Thoracic aorta (tissue), 2 donors: Measurements from ENCODE around the gene CTNNBIP1. TPM values are rescaled to one million over a fixed set of nuclear protein-coding genes. Genes with fewer than 3 reads are reported as not detected.

Source experiments
- ATAC-seq: fragments of 150-250 bp; one replicate; pipeline ENCODE4 v1.8.0; 2017; ENCODE audit warnings: low read depth; ENCODE audit not compliant: insufficient number of reproducible peaks, low FRiP score
- DNase-seq: peaks from one replicate; pipeline ENCODE4 v3.0.0-alpha.2; 2020; ENCODE audit warnings: low spot score
- H3K27ac ChIP-seq, 2 donors: fragments of 200-600 bp; sonication (generic); 1 replicate in 1 of 2; 2 replicates in 1 of 2; pipeline ENCODE4 v1.5.1; 2016; ENCODE audit warnings: mild to moderate bottlenecking in 2 of 2, moderate library complexity in 2 of 2
- H3K27me3 ChIP-seq: fragments of 200-600 bp; sonication (generic); replicated peaks from 2 replicates; pipeline ENCODE4 v1.6.0; 2016; ENCODE audit warnings: mild to moderate bottlenecking; ENCODE audit not compliant: insufficient read depth
- H3K36me3 ChIP-seq: fragments of 200-600 bp; sonication (generic); one replicate; pipeline ENCODE4 v1.5.1; 2016
- H3K4me1 ChIP-seq, 2 donors: fragments of 200-600 bp; sonication (generic); 1 replicate in 1 of 2; 2 replicates in 1 of 2; pipeline versions ENCODE4 v1.5.1 to v1.6.0; 2016; ENCODE audit warnings: low read depth in 2 of 2, mild to moderate bottlenecking in 1 of 2; ENCODE audit not compliant: control insufficient read depth in 1 of 2
- H3K4me3 ChIP-seq: fragments of 200-600 bp; sonication (generic); 2 replicates; pipeline ENCODE4 v1.5.1; 2016; ENCODE audit warnings: mild to moderate bottlenecking
- H3K9me3 ChIP-seq: fragments of 200-600 bp; sonication (generic); 2 replicates; pipeline ENCODE4 v1.5.1; 2016
- CTCF ChIP-seq: fragments of 200-600 bp; sonication (generic); IDR thresholded peaks from one replicate; pipeline ENCODE4 v1.5.1; 2019; ENCODE audit warnings: antibody characterized with exemption
- total RNA-seq, 2 donors: library from RNA; depleted of rRNA; stranded (reverse); fragments of >200 nt; gene quantifications; one replicate each; pipeline versions ENCODE4 v1.1.0 to v1.2.3, GENCODE V29; 2016

Gene CTNNBIP1
- total RNA-seq, 2 donors from 2014 or later, result 13.4 to 22.3 TPM

- TF ChIP-seq CTCF, result no peak
- H3K27me3 ChIP-seq, result no peaks in the 10 kb centered on the region
- DNase-seq (no peak), ATAC-seq (no peak)
- H3K4me3 ChIP-seq, result no peak overlapping the region
- H3K4me1 ChIP-seq, result peaks cover 17 to 39% of the 10 kb centered on the region in 2 donors
- no peaks in the 10 kb centered on the region for H3K9me3 ChIP-seq
- no peak overlapping the region for H3K27ac ChIP-seq
- H3K36me3 ChIP-seq, result no peaks in the 10 kb centered on the region
Observed at GRCh38 chr1:9903801-9904527, 6.1 kb downstream of the CTNNBIP1 start.

GRCh38 chr1:9902060-9902452 is 8.0 kb downstream of the CTNNBIP1 start:
- no peak for TF ChIP-seq CTCF
- H3K27ac ChIP-seq, result peak overlapping the region; percentile 50 to 53

GRCh38 chr1:9901148-9902059 is 8.7 kb downstream of the CTNNBIP1 start:
- no peaks in the 10 kb centered on the region for H3K27me3 ChIP-seq
- H3K36me3 ChIP-seq, result no peaks in the 10 kb centered on the region
- H3K4me1 ChIP-seq, result peaks cover 14 to 33% of the 10 kb centered on the region in 2 donors
- no peak for TF ChIP-seq CTCF
- peak overlapping the region; percentile 53 to 59 for H3K27ac ChIP-seq
- H3K4me3 ChIP-seq, result peak overlapping the region; percentile 62
- DNase-seq, result no peak
- no peaks in the 10 kb centered on the region for H3K9me3 ChIP-seq
- no peak for ATAC-seq

More at GRCh38 chr1:9902060-9902452, 8.0 kb downstream of the CTNNBIP1 start:
- Histone ChIP-seq H3K9me3 (no peaks in the 10 kb centered on the region), H3K4me1 (peaks cover 14 to 33% of the 10 kb centered on the region in 2 donors), H3K27me3 (no peaks in the 10 kb centered on the region), H3K4me3 (no peak overlapping the region), H3K36me3 (no peaks in the 10 kb centered on the region)
- DNase-seq (no peak), ATAC-seq (no peak)

GRCh38 chr1:9900142-9901043 is 9.7 kb downstream of the CTNNBIP1 start:
- peak; percentile 21 for TF ChIP-seq CTCF
- Histone ChIP-seq H3K4me3 (peak overlapping the region; percentile 62), H3K27me3 (no peaks in the 10 kb centered on the region), H3K27ac (peak overlapping the region; percentile 53 to 59), H3K36me3 (no peaks in the 10 kb centered on the region), H3K9me3 (no peaks in the 10 kb centered on the region), H3K4me1 (peaks cover 14 to 33% of the 10 kb centered on the region in 2 donors)
- ATAC-seq (peak; percentile 83), DNase-seq (no peak)
